GM19238 (cell line): ENCODE measurements around the gene ATF6B.
"Not testable (repeated sequence)": the region's sequence is repeated elsewhere in the genome, so short reads cannot be mapped to it uniquely, and the experiment has no call there.

Experiments
- DNase-seq: peaks from one replicate; pipeline ENCODE4 v3.0.0; 2011; ENCODE audit warnings: low spot score; ENCODE audit not compliant: insufficient read length

Gene ATF6B

DNA sequence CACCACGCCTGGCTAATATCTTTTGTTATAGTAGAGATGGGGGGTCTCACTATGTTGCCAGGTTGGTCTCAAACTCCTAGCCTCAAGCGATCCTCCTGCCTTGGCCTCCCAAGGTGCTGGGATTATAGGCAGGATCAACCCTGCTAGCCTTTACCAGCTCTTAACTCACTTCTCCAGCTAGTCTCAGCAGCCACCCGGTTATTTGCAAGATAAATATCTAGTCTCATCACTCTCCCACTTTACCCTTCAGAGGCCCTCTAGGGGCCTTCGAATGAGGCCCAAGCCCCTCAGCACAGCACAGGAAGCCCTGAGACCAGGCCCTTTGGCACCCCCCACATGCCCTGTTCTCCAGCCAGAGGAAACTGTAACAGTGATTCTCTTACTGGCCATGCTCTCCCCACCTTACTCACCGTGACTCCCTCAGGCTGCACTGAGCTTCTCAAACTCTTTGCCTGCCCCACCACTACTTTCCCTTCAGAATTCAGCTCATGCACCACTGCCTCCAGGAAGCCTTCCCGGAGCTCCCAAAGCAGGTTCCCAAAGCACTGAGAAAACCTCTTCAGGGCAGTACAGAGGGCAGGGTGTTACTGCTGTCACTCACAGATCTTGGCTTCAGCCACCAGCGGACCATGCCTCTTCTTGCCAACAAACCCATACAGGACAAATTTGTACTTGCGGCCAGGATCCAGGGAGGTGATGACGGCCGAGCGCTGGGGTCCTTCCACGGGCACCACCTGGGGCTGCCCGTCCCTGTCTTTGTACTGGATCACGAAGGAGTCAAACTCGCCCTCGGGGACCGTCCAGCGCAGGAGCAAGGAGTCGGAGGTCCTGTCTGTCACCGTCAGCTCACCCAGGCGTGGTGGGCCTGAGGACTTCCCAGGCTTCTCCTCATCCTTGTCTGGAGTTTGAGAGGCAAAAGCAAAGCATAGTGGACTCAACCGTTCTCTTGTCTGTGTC is 44.0 kb downstream of the ATF6B start:
- no peak for DNase-seq

DNA sequence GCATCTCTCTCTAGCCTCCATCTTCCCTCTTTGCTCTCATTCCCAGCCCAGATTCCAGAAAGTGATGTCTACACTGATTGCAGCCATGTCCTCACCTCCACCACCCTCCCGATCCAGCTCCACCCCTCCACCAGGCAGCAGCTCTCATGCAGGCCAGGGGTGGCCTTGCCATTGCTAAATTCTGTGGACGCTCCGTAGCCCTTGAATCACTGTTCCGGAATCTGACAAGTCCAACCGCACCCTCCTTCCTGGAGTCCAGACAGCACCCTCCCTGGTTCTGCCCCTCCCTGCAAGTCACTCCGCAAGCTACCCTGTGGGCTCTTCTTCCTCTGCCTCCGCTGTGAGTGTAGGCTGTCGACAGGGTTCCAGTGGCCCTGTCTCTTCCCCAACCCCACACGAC is 45.1 kb downstream of the ATF6B start:
- no peak for DNase-seq

DNA sequence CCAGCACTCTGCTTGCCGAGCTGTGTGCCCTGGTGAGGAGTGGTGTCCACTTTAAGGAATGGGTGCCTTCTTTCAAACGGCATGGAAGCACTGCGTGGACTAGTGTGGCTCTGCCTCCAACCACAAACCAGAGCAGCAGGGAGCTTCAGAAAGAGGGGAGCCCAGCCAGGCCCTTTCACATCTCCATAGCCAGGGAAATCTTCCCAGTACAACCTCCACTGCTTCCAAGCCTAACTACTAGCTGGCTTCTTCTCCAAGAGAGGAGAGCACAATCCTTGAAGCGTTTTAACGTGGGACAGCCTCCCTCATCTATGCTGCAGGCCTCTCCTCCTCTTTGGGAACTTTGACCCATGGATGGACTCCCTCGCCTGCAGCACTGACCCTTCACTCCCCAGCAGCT is 45.6 kb downstream of the ATF6B start:
- no peak for DNase-seq

DNA sequence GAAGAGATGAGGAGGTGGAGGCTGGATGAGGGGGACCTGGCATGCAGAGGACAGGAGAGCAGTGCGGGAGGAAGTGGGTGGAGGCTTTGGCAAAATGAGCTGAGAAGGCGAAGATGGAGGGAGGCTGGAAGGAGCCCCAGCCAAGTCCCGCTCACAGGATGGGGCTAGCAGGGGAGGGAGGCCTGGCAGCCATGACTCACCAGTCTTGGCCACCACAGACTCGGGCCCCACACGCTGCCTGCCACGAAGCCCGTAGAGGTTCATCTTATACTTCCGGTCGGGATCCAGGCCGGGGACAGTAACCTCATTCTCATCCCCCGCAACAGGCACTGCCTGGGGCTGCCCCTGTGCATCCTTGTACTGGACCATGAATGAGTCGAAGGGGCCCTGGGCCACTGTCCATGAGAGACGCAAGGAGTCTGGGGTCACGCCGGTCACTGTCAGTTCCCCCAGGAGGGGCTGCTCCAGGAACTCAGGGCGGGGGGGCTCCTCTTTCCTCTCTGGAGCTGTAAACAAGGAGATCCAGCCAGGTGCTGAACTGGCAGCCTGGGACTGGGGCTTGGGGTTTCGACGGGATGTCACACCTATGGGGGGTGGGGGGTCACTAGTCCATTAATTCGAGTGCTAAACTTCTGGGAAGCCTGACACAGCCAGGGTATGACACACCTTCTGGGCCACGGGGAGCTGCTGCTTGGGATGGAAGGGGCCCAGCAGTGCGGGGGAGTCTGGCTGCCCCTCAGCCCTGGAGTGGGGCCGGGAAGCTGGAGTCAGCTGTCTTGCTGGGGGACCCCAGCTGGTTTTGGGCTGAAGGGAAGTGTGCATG is 46.7 kb downstream of the ATF6B start:
- DNase-seq, result no peak

DNA sequence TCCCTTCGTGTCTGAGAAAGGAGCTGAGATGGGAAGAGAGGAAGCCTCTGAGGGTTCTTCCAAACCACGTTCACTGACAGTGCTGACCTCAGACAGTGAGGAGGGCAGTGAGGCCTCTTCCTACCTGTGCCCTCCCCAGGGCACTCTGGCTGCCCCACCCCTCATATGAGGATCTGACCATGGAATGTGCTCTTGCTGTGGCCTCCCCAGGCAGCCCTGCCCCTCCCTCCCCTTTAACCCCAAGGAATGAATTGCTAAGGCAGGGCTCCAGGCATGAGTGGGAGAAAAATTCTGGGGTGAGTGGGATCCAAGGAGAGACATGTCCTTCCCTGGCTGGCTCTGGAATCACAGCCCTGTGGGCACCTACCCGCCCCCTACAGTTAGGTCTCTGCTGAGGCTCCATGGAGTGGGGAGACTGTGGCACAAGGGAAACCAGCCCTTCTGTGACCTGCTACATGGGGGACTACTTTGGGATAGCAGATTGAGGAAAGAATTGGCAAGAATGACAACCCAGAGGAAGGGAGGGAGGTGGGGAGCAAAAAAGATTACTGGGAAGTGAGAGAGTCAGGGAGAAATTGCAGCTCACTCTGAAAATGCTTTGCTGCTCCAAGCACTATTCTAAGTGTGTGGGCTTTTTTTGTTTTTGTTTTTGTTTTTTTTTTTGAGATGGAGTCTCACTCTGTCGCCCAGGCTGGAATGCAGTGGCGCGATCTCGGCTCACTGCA is 48.3 kb downstream of the ATF6B start:
- no peak for DNase-seq

DNA sequence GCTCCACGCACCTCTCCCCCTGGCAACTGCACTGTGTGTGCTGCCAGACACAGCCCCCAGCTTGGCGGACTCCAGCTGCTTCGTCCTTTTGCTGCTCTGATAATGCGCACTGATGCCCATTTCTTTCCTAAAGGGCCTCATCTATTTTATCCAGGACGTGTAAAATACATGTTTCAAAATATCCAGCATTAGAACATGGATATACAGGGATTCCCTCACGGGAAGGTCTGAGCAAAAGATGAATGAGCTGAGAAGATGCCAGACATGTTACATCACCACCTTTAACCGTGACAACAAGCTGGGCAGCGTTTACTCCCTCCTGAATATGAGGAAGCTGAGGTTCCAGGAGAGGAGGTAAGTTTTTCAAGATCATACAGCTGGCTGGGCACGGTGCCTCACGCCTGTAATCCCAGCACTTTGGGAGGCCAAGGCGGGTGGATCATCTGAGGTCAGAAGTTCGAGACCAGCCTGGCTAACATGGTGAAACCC is 51.7 kb downstream of the ATF6B start:
- no peak for DNase-seq

DNA sequence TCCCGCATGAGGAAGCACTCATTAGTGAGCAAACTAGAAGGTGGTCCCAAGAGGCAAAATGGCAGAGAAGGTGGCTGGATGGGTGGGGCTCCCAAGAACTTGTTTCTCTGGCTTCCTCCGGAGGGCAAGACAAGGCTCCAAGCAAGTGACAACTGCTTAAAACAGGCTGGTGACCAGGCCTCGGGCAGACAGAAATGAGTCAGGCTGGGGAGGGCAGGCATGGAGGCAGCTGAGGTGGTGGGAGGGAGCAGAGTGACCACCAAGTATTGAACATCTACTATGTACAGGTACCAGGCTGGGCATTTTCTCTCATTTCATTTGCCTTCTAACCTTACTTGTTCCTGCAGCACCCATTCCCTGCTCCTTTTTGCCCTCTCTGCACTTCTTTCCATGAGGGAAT is 52.3 kb downstream of the ATF6B start:
- DNase-seq, result no peak

DNA sequence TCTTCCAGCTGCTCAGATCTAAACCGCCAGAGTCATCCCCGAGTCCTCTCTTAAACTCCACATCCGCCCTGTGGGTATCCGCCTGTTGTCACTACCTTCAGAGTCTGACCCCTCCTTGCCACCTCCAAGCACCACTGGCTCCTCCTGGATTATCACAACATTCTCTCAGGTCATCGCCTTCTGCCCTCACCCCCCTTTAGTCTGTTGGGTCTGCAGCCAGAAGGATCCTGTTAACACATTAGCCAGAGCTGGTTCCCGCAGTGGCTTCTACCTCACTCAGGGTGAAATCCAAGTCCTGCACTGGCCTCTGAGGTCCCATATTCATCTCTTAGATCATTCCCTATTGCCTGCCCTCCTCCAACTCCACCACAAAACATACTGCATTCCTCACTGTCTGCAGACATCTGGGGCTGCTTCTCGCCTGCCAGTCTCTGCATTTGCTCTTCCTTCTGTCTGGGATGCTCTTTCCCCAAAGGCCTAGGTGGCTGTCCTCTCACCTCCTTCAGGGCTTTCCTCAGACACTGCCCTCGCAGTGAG is 53.0 kb downstream of the ATF6B start:
- DNase-seq, result no peak

DNA sequence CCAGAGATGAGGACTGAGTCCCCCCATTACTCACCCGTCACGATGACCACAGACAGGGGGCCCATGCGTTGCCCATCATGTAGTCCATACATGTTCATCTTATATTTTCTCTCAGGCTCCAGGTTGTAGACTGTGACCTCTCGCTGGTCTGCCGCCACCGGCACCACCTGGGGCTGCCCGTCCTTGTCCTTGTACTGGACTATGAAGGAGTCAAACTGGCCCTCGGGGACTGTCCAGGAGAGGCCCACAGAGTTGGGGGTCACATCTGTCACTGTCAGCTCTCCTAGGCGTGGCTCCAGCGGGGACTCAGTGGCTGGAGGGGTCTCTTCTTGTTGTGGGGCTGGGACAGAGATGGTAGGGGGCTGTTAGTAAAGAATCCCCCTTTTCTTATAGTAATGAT is 54.4 kb downstream of the ATF6B start:
- DNase-seq, result no peak

DNA sequence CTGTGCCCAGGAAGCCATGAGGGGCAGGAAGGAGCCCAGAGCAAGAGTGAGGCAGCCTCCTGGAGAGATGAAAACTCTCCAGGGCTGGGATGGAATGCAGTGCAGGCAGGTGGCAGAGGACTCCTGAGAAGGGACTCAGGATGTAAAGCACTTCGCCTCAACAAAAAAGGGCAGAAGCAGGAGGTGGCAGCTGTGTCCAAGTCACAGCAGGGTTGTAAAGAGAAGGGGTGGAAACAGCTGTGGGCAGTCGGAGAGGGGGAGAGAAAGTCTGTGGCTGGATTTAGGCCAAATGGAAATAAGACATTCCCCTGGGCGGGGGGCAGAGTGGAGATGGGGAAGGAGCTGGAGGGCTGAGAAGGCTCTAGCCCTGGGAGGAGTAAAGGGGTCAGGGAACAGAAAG is 54.9 kb downstream of the ATF6B start:
- no peak for DNase-seq

DNA sequence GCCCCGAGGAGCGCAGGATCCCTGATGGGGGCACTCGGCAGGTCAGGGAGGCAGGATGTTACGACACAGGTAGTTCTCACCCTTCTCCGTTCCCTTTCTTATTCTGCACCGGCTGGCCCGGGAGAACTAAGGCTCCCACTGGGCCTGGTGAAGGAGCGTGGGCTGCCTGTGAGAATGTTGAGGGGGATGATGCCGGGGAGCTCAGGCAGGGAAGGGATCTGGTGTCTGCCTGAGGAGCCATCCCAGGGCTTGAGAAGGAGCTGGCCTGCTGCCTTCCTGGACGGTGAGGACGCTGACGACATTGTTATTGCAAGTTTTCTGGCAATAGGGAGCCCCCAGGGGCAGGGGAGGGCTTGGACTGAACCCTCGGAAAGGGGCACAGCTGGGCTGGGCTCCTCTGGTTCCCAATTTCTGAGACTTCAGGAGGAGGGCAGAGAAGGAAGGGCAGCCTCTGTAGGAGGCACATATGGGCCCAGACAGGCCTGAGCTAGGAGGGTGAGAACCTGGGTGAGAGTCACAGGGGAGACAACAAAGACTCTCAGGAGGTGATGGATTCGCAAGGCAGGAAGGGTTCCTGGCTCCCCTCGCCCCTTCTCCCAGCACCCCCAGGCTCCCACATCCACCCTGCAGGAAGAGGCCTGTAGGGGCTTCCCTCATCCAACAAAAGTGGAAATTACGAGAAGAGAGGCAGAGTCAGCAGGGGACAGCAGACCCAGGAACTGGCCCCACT is 57.1 kb downstream of the ATF6B start:
- no peak for DNase-seq

DNA sequence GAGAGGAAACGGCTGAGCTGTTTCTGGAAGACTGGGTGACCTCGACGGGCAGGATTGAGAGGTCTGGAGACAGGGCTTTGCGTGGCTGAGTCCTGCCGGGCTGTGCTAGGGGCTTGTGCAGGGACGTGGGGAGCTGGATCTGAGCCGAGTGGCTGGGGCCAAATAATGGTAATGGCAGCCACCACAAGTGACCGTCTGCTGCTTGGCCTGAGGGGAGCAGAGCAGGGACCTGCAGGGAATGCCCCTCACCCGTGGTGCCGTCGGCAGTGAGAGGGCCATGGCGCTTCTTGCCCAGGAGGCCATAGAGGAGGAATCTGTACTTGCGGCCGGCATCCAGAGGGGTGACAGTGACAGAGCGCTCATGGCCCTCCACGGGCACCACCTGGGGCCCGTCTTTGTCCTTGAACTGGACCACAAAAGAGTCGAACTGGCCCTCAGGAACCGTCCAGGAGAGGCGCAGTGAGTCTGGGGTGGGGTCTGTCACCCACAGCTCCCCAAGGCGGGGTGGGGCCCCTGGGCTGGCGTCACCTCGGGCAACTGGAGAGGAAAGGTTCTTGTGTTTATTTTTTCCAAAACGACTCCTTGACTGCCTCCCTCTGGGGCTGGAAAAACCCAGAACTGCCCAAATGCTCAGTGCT is 58.0 kb downstream of the ATF6B start:
- DNase-seq, result no peak

DNA sequence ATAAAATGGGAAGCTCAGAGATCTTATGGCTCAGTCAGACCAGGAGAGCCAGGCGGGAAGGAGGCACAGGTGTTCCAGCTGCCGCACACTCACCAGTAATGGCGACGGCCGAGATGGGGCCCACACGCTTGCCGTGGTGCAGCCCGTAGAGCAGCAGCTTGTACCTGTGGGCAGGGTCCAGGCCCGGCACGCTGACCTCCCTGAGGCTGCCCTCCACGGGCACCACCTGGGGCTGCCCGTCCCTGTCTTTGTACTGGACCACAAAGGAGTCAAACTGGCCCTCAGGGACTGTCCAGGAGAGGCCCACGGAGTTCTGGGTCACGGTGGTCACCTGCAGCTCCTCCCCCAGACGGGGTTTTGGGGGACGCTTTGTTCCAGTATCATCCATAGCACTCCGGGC is 58.6 kb downstream of the ATF6B start:
- no peak for DNase-seq

DNA sequence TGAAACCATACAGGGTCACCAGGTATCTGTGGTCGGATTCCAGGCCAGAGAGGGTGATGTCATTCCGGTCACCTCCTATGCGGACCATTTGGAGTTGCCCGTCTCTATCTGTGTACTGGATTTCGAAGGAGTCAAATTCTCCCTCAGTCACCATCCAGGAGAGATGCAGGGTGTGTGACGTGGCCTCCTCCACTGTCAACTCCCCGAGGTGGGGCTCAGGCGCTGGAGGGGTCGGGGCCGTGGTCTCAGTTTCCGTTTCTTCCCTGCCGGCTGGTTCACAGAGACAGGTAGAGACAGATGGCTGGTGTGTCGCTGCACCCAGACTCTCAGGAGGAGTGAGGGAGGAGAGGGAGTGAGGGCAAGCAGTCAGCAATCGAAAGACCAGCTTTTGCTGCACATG is 59.2 kb downstream of the ATF6B start:
- DNase-seq, result no peak

DNA sequence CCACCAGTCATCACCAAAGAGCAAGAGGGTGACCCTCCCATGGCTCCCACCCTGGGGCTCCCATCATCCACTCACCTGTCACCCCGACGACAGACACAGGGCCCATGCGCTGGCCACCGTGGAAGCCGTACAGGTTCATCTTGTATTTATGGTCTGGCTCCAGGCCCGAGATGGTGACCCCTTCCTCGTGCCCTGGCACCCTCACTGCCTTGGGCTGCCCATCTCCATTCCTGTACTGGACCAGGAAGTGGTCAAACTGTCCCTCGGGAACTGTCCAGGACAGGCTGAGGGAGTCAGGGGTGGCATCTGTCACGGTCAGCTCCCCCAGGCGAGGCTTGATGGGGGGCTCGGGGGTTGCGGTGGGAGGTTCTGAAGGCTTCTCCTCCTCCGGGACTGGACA is 59.7 kb downstream of the ATF6B start:
- DNase-seq, result not testable (repeated sequence)

DNA sequence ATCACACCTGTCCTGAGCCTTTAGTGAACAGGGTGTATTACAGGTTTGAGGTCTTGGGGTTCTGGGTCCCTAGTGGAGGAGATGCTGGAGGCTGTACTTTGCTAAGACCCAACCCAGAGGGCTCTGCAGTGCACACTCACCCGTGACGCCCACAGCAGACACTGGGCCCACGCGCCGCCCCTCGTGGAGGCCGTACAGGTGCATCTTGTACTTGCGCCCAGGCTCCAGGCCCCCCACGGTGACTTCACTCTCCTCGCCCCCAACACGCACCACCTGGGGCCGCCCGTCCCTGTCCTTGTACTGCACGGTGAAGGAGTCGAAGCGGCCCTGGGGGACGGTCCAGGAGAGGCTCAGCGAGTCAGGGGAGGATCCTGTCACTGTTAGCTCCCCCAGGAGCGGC is 60.5 kb downstream of the ATF6B start:
- not testable (repeated sequence) for DNase-seq
